H1 (cell line): ENCODE data around the gene SNAP29. TPM values are rescaled to one million over a fixed set of nuclear protein-coding genes. Genes with fewer than 3 reads are reported as not detected.

ENCODE experiments used
- CHD7 ChIP-seq: fragments of 300-600 bp; sonication (generic); IDR thresholded peaks from 2 replicates; pipeline ENCODE4 v1.7.1; 2012; ENCODE audit warnings: low read length, moderate library complexity, mild to moderate bottlenecking, inconsistent platforms; ENCODE audit not compliant: insufficient replicate concordance
- KDM4A ChIP-seq: IDR thresholded peaks from one replicate; pipeline ENCODE4 v1.7.1; 2012; ENCODE audit warnings: low read depth, mild to moderate bottlenecking, moderate library complexity, low read length, inconsistent platforms; ENCODE audit not compliant: severe bottlenecking
- polyA plus RNA-seq, 7 experiments: library from polyadenylated mRNA; depleted of rRNA in 3 of 7; stranded (reverse) in 5 of 7; unstranded in 2 of 7; fragments of >200 nt in 5 of 7; fragments of 200-250 nt in 2 of 7; gene quantifications; 1 replicate in 5 of 7; 2 replicates in 1 of 7; 4 replicates in 1 of 7; pipeline versions ENCODE4 v1.2.1 to v1.2.3, GENCODE V29; 2011 to 2013; ENCODE audit warnings: missing spikeins in 2 of 7, mixed read lengths in 2 of 7
- total RNA-seq: library from RNA; stranded (reverse); fragmentation: NEBNext Ultra II Directional; extraction: Animal tissue kit (Norgen Biotek cat#: 25700); gene quantifications from 2 replicates; pipeline ENCODE4 v1.2.1, GENCODE V29; 2021
- TF ChIP-seq, protein P1 (sequence below): IDR thresholded peaks from 2 replicates; pipeline ENCODE4 v1.6.1; 2011; ENCODE audit warnings: low read length, improper control_type of control experiment

The SNAP29 gene
- total and polyA plus RNA-seq, 2 of the 8 experiments (the other 6 are each of a cell fraction or from before 2014, with no cell fraction given), result 11.8 to 15.0 TPM

- TF ChIP-seq CHD7 (no peak), KDM4A (no peak)
- TF ChIP-seq, protein P1, sequence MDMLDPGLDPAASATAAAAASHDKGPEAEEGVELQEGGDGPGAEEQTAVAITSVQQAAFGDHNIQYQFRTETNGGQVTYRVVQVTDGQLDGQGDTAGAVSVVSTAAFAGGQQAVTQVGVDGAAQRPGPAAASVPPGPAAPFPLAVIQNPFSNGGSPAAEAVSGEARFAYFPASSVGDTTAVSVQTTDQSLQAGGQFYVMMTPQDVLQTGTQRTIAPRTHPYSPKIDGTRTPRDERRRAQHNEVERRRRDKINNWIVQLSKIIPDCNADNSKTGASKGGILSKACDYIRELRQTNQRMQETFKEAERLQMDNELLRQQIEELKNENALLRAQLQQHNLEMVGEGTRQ, result no peak
- TF ChIP-seq, all 59 proteins: peak for 0
Observed at GRCh38 chr22:20889904-20890540, 31.2 kb downstream of the SNAP29 start (continued).
